Stimulated activated CD8-positive, alpha-beta memory T cell treated with anti-CD3 and anti-CD28 coated beads, Interleukin-12 subunit alpha, Interleukin-12 subunit beta, amount 100 ng/mL, for 1 hour (primary cell): ENCODE data around the gene RHPN2.
"Not testable (repeated sequence)": the region's sequence is repeated elsewhere in the genome, so short reads cannot be mapped to it uniquely, and the experiment has no call there.

Source experiments
- DNase-seq: peaks from one replicate; pipeline ENCODE4 v3.0.0-alpha.2; 2020; ENCODE audit warnings: low read depth

RHPN2 gene

DNA sequence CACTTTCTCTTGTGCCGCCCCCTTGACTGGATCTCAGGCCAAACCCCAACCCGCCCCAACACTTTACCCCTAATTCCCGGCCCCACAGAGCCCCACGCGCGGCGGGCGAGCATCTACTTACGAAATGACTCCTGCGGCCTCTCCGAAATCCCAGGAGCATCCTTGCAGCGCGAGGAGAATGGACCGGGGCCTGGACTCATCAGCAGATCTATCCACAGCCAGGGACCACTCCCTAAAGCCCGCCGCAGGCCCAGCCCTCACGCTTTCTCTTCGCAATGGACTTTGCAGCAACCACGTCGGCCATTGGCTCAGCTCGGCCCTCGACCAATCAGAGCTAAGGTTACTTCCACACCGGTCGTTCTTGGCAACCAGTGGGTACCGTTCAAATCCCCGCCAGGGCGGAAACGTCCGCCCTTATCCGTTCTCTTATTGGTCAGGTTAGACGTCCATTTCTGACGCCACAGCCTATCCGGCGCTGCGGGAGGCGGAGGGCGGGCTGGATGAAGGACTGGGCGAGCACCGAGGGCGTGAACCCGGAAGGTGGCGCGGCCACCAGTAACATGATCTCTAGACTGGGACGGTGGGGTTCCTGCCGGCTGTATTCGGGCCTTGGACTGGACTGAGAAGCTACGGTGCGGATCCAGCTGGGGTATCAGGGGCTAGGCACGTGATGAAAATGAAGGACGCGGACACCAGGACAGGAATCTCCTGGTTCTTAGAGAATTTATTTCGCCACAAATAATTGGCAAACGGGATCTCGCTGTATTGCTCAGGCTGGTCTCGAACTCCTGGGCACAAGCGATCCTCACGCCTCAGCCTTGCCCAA, 92.8 kb downstream of the RHPN2 start, which contains the start of the genes CEP89 and FAAP24:
CEP89 (minus strand) TSS at position 244 of the 826 bp plus-strand sequence; CDS start at position 160, 84 bp downstream.
FAAP24 (plus strand) TSS at position 528 of the 826 bp plus-strand sequence. CDS start 955 bp downstream, outside the sequence.
- peak; percentile 97 for DNase-seq

DNA sequence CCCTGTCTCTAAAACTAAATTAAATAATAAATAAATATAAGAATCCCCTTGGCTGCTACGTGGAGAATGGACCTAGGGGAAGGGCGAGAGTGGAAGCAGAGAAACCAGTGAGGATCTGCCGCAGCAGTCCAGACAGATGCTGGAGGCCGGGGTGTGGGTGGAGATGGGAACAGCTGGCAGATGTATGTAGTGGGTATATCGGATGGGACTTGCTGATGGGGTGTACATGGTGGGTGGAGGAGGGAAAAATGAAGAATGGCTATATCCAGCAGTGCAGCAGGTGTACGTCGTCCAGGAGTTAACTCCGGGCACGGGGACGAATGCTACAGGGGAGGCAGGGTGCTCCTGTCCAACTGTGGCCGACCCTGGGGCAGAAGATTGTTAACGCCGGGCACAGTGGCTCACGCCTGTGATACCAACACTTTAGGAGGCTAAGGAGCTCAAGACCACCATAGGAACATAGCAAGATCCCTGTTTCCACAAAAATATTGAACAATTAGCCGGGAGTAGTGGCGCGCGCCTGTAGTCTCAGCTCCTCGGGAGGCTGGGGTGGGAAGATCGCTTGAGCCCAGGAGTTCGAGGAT, 93.6 kb downstream of the RHPN2 start:
- no peak for DNase-seq

DNA sequence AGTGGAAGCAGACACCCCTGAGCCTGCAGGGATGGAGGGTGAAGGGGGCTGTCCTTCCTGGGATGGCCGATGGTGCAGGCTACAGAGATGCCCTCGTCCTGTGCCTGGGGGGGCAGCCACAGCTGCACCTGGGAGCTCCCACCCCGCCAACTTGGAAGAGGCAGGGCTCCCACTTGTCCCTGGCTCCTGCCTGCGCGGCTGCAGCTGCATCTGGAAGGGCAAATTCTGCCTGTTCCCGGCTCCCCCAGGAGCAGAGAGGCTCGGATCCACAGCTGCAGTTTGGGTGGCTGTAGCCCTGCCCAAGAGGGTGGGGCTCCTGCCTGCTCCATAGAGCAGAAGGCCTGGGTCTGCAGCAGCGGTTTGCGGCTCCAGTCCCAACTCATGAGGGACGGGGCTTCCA, 95.1 kb downstream of the RHPN2 start:
- DNase-seq, result no peak

DNA sequence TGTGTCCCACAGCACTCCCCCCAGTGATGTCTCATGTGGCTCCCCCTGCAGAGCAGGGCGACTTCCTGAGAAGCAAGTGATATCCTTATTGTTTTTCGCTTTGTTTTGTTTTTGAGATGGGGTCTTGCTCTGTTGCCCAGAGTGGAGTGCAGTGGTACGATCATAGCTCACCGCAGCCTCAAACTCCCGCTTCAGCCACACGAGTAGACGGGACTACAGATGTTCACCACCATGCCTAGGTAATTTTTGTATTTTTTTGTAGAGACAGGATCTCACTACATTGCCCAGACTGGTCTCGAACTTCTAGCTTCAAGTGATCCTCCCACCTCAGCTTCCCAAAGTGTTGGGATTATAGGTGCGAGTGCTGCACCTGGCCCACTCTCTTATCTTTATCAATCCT, 97.9 kb downstream of the RHPN2 start:
- no peak for DNase-seq

DNA sequence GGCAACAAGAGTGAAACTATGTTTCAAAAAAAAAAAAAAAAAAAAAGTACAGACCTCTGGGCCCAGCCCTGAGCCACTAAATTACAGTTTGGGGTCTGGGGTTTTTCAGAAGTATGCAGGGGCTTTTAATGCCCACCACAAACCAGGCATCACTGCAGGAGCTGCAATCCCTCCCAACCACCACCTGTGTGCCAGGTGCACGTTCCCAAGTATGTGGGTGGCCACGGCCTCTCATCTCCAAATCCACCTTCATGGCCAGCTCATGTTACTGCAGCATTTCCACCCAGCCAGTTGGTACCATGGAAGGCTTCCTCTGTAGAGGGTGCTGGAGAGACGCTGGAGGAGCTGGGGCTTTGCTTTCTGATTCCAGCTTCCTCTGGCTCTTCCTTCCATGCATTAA, 119.4 kb downstream of the RHPN2 start:
- no peak for DNase-seq

DNA sequence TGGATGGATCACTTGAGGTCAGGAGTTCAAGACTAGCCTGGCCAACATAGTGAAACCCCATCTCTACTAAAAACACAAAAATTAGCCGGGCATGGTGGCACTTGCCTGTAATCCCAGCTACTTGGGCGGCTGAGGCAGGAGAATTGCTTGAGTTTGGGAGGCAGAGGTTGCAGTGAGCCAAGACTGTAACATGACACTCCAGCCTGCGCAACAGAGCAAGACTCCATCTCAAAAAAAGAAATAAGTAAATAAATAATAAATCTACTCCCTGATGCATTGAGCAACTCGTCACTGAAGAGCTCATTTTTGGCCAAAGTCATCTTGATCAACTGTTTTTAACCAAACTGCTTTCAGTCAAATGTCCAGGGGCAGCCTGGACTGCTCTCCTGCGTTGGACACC, 123.4 kb downstream of the RHPN2 start:
- not testable (repeated sequence) for DNase-seq

DNA sequence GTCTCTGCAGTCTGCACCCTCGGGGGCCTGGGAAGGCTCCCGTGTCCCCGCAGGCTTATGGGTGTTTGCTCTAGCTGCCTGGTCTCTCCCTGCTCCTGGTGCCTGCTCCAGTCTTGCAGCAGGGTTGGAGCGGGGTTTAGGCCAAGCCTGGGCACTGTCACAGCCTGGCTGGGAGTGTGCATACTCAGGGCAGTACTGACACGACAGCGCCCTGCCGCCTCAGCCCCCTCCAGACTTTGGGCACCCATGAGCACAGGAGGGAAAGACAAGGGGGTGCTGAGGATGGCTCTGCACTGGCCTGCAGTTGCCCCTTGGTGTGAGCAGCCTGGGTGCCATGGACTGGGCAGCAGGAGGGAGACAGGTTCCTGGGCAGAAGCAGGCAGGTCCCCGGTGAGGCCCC, 128.6 kb downstream of the RHPN2 start:
- DNase-seq, result no peak

DNA sequence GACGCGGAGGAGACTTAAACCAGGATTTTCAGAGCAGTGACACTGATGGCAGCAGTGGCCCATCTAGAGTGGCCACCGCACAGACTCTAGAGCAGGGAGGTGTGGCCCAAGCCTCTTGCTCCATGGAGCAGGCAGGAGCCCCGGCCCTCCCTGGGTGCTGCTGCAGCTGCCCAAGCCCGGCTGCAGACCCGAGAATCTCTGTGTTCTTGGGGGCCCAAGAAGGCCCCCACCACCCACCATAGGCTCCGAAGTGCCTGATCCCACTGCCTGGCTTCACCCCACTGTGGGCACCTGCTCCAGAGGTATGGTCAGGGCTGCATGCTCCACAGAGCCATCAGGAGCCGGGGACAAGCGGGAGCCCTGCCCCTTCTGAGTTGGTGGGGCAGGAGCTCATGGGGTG, 129.1 kb downstream of the RHPN2 start:
- no peak for DNase-seq

DNA sequence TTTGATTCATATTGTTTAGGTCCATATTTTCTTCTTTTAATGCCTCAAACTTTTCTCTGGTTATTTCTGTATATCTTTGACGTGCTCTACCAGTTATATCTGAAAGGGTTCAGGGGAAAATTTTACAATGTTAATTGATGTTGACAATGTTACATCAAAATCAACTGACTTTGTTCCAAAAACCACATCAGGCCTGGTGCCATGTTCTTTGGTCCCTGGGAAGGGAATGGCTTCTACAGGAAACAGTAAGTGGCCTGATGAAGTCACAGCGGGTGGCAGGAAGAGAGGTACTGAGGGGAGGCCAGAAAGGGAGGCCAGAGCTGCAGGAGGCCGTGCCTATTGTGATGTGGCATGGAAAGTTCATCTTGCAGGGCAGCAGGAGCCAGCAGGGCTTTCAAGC, 131.1 kb downstream of the RHPN2 start:
- no peak for DNase-seq

DNA sequence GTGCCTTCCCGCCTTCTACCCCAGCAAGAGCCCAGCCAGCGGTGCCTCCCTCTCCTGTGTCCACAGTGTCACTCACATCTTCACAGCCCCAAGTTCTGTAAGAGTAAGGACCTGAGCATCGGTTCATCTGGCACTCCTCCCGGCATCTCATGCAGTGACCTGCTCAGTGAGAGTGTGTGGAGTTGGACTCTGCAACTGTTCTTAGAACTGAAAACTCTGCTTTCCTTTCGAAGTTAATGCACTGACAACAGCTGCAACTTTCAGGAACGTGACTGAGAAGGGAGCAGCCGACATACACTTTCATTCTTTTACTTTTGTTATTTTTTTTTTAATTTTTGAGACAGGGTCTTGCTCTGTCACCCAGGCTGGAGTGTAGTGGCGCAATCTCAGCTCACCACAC, 134.1 kb downstream of the RHPN2 start:
- DNase-seq, result no peak

DNA sequence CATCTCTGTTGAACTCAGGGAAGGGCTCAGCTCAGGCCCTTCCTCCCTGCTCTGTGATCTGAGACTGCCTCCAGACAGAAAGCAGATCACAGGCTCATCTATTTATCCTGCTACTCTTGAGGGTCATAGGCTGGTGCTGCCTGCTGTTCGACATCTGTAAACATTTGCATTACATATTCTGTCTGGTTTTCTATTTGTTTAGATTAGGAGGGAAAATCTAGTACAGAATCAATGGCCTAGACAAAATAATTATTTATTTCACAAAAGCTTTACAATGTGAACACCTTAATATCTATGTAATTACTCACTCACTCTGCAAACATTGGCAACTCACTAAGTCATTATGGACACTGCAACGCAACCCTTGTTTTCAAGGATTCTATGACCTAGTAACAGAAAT, 135.9 kb downstream of the RHPN2 start:
- DNase-seq, result no peak
